ENCODE results near the gene BMP5. TPM values are rescaled to one million over a fixed set of nuclear protein-coding genes. Genes with fewer than 3 reads are reported as not detected.

Gene BMP5
- total and polyA plus RNA-seq, 9 of the 15 experiments (the other 6 are each of a cell fraction or from before 2014, with no cell fraction given): not detected

- TF ChIP-seq ZNF778 (CRISPR knock-in tag; IDR thresholded peaks at IDR 0.05): no peak
- TF ChIP-seq NCOA4 (IDR thresholded peaks at IDR 0.05; ENCODE audit: partially characterized antibody): no peak
- TF ChIP-seq PML (IDR thresholded peaks at IDR 0.05; ENCODE audit: low read length): no peak
- no peak for TF ChIP-seq ZNF174 (CRISPR knock-in tag; IDR thresholded peaks at IDR 0.05)
- ATAC-seq: no peak
- CTCF ChIA-PET (ENCODE audit: low intra/inter-chr PET ratio): no interaction called here
Observed at GRCh38 chr6:55895972-55896730, 20.8 kb upstream of the BMP5 start.

DNA sequence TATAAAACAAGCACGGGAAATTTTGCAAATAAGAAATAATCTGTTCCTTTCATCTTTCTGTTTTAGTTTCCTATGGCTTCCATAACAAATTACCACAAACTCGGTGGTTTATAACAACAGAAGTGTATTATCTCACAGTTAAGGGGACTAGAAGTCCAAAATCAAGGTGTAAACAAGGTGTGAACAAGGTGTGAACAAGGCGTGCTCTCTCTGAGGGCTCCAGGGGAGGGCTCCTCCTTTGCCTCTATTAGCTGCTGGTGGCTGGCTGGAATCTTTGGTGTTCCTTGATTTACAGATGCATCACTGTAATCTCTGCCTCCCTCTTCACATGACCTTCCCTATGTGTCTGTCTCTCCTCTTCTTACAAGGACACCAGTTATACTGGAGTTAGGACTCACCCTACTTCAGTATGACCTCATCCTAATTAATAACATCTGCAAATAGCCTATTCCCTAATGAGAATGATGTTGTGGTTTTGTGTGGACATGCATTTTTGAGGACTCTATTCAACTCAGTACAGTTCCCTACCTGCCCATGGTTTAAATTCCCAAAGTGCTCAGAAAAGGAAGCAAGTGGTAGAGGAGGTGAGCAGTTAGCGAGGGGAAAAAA lies 17.5 kb upstream of the BMP5 start:
- no peaks in the 10 kb centered on the region for H3K4me1 ChIP-seq (replicated peaks in 1 of 2; ENCODE audit: control insufficient read depth in 2 of 2, insufficient read depth in 2 of 2, low read length in 2 of 2)
- ChIA-PET CTCF (ENCODE audit: low intra/inter-chr PET ratio) (no interaction called here), POLR2A (no interaction called here)
- no TSS peak for BruUV-seq (replicated peaks)
- no peaks in the 10 kb centered on the region for H3K36me3 ChIP-seq (ENCODE audit: control insufficient read depth, insufficient read depth, low read length)
- H3K27me3 ChIP-seq (ENCODE audit: control insufficient read depth in 2 of 2, insufficient read depth in 2 of 2, low read length in 2 of 2): no peaks in the 10 kb centered on the region
- no peak overlapping the region for H2AFZ ChIP-seq (ENCODE audit: low read depth, low read length)
- H3K9me3 ChIP-seq (replicated peaks; ENCODE audit: control insufficient read depth, insufficient read depth, low read depth, low read length): no peaks in the 10 kb centered on the region
- WGBS (ENCODE audit: insufficient coverage, low coverage, missing lambda C conversion rate): 0% methylated on average over 4 of the region's 4 CpGs
- FAIRE-seq: no peak
- TF ChIP-seq MAZ (CRISPR knock-in tag; conservative IDR thresholded peaks at IDR 0.05 in 1 of 2, IDR thresholded peaks at IDR 0.05 in 1 of 2): no peak
- TF ChIP-seq ID3 (CRISPR knock-in tag; IDR thresholded peaks at IDR 0.05): no peak
- no peak for TF ChIP-seq ID3 (tag; IDR thresholded peaks at IDR 0.05)
- no peak for TF ChIP-seq SP1 (CRISPR knock-in tag; IDR thresholded peaks at IDR 0.05)
- TF ChIP-seq ZNF311 (CRISPR knock-in tag; IDR thresholded peaks at IDR 0.05): no peak
- no peak for TF ChIP-seq POLR3G (IDR thresholded peaks at IDR 0.05; ENCODE audit: extremely low read depth, insufficient read length, insufficient replicate concordance)
- TF ChIP-seq, protein P1, sequence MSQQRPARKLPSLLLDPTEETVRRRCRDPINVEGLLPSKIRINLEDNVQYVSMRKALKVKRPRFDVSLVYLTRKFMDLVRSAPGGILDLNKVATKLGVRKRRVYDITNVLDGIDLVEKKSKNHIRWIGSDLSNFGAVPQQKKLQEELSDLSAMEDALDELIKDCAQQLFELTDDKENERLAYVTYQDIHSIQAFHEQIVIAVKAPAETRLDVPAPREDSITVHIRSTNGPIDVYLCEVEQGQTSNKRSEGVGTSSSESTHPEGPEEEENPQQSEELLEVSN (IDR thresholded peaks at IDR 0.05; ENCODE audit: borderline replicate concordance in 1 of 2, extremely low read depth in 1 of 2, insufficient read depth in 1 of 2, insufficient read length in 1 of 2, low read depth in 1 of 2, low read length in 1 of 2, poor library complexity in 1 of 2, severe bottlenecking in 1 of 2): no peak
- TF ChIP-seq MAFF (IDR thresholded peaks at IDR 0.05; ENCODE audit: low read length): no peak
- no peak for TF ChIP-seq FOSL1 (tag; conservative IDR thresholded peaks at IDR 0.05)
- H3K79me2 ChIP-seq (ENCODE audit: control insufficient read depth, insufficient read depth, low read length): no peaks in the 10 kb centered on the region
- H3K4me3 ChIP-seq: no peak overlapping the region
- in situ Hi-C loops (cut with MboI) (loop anchor here (25.0 kb wide), 1 partner anchor 694 kb away; no protein-coding TSS in a partner anchor), intact Hi-C loops (cut with micrococcal nuclease) (no loop called here)
- H3K4me2 ChIP-seq (ENCODE audit: insufficient read depth, low read length): no peak overlapping the region
- H3K9me1 ChIP-seq (ENCODE audit: control insufficient read depth, insufficient read depth, low read length): no peaks in the 10 kb centered on the region
- ATAC-seq: no peak
- no peak overlapping the region for H3K27ac ChIP-seq (ENCODE audit: extremely low read depth, low read depth, low read length)
- no peaks in the 10 kb centered on the region for H4K20me1 ChIP-seq (replicated peaks; ENCODE audit: control insufficient read depth, insufficient read depth, low read length)
- no peak for DNase-seq (ENCODE audit: extremely low read depth in 1 of 4, low spot score in 3 of 4)
- no peak overlapping the region for H3K9ac ChIP-seq (ENCODE audit: insufficient read depth in 1 of 2, low read depth in 2 of 2, low read length in 2 of 2)

More at GRCh38 chr6:55895972-55896730, 20.8 kb upstream of the BMP5 start:
- no peaks in the 10 kb centered on the region for H3K36me3 ChIP-seq (ENCODE audit: control insufficient read depth, insufficient read depth, low read length)
- intact Hi-C loops (cut with micrococcal nuclease) (no loop called here), in situ Hi-C loops (cut with MboI) (loop anchor here (25.0 kb wide), 1 partner anchor 691 kb away; no protein-coding TSS in a partner anchor)
- POLR2A ChIA-PET: no interaction called here
- H3K9ac ChIP-seq (ENCODE audit: insufficient read depth in 1 of 2, low read depth in 2 of 2, low read length in 2 of 2): no peak overlapping the region
- H3K4me1 ChIP-seq (replicated peaks in 1 of 2; ENCODE audit: control insufficient read depth in 2 of 2, insufficient read depth in 2 of 2, low read length in 2 of 2): no peaks in the 10 kb centered on the region
- no peaks in the 10 kb centered on the region for H4K20me1 ChIP-seq (replicated peaks; ENCODE audit: control insufficient read depth, insufficient read depth, low read length)
- BruUV-seq (replicated peaks): no TSS peak
- DNase-seq (ENCODE audit: extremely low read depth in 1 of 4, low spot score in 3 of 4) (no peak), FAIRE-seq (no peak)
- no peak overlapping the region for H3K4me2 ChIP-seq (ENCODE audit: insufficient read depth, low read length)
- no peaks in the 10 kb centered on the region for H3K9me3 ChIP-seq (replicated peaks; ENCODE audit: control insufficient read depth, insufficient read depth, low read depth, low read length)
- H3K79me2 ChIP-seq (ENCODE audit: control insufficient read depth, insufficient read depth, low read length): no peaks in the 10 kb centered on the region
- no peaks in the 10 kb centered on the region for H3K9me1 ChIP-seq (ENCODE audit: control insufficient read depth, insufficient read depth, low read length)
- no peak overlapping the region for H3K4me3 ChIP-seq
- WGBS (ENCODE audit: insufficient coverage, low coverage, missing lambda C conversion rate): 0% methylated on average over 5 of the region's 5 CpGs
- H3K27ac ChIP-seq (ENCODE audit: extremely low read depth, low read depth, low read length): no peak overlapping the region
- no peaks in the 10 kb centered on the region for H3K27me3 ChIP-seq (ENCODE audit: control insufficient read depth in 2 of 2, insufficient read depth in 2 of 2, low read length in 2 of 2)
- no peak overlapping the region for H2AFZ ChIP-seq (ENCODE audit: low read depth, low read length)

All from K562 (cell line).